H1 (cell line): Measurements from ENCODE around the gene DCP2. TPM values are rescaled to one million over a fixed set of nuclear protein-coding genes. Genes with fewer than 3 reads are reported as not detected.

Experiments
- CBX5 ChIP-seq: fragments of 300-800, 300-1000 bp; sonication (generic); IDR thresholded peaks from 2 replicates; pipeline ENCODE4 v1.7.1; 2016; ENCODE audit warnings: antibody characterized with exemption, low read length, low read depth
- SIN3A ChIP-seq, 2 experiments: IDR thresholded peaks in 1 of 2; conservative IDR thresholded peaks in 1 of 2; 2 replicates each; pipeline ENCODE4 v1.6.1; 2011 to 2012; ENCODE audit warnings: low read length in 2 of 2, improper control_type of control experiment in 1 of 2, low read depth in 1 of 2, mild to moderate bottlenecking in 1 of 2
- polyA plus RNA-seq, 7 experiments: library from polyadenylated mRNA; depleted of rRNA in 3 of 7; stranded (reverse) in 5 of 7; unstranded in 2 of 7; fragments of >200 nt in 5 of 7; fragments of 200-250 nt in 2 of 7; gene quantifications; 1 replicate in 5 of 7; 2 replicates in 1 of 7; 4 replicates in 1 of 7; pipeline versions ENCODE4 v1.2.1 to v1.2.3, GENCODE V29; 2011 to 2013; ENCODE audit warnings: missing spikeins in 2 of 7, mixed read lengths in 2 of 7
- total RNA-seq: library from RNA; stranded (reverse); fragmentation: NEBNext Ultra II Directional; extraction: Animal tissue kit (Norgen Biotek cat#: 25700); gene quantifications from 2 replicates; pipeline ENCODE4 v1.2.1, GENCODE V29; 2021

DCP2 gene
- total and polyA plus RNA-seq, 2 of the 8 experiments (the other 6 are each of a cell fraction or from before 2014, with no cell fraction given) = 14.4 to 162 TPM

- TF ChIP-seq SIN3A (conservative IDR thresholded peaks at IDR 0.05 in 1 of 2, IDR thresholded peaks at IDR 0.05 in 1 of 2; ENCODE audit: low read depth in 1 of 2, low read length in 2 of 2) (no peak), CBX5 (no peak)
- TF ChIP-seq, all 59 proteins: peak for 0
Observed at GRCh38 chr5:112931473-112931872, 45.1 kb upstream of the DCP2 start (continued).
